ENCODE measurements around the gene DPM2. TPM values are rescaled to one million over a fixed set of nuclear protein-coding genes. Genes with fewer than 3 reads are reported as not detected.

DPM2 gene
- total and polyA plus RNA-seq, 2 of the 4 experiments (the other 2 are of a cell fraction) = 10.8 to 60.6 TPM

GRCh38 chr9:127982912-127983311 is 45.3 kb upstream of the DPM2 start:
- no TSS peak for BruUV-seq (replicated peaks)
- DNase-seq (no peak), ATAC-seq (ENCODE audit: low read depth) (no peak)
- Histone ChIP-seq H2BK20ac (ENCODE audit: low read depth, low read length) (no peak overlapping the region), H3K36me3 (ENCODE audit: control insufficient read depth, insufficient read depth, low read length) (no peaks in the 10 kb centered on the region), H2BK120ac (ENCODE audit: low read depth, low read length) (no peak overlapping the region), H3K4me3 (ENCODE audit: insufficient read depth, low read depth, low read length) (no peak overlapping the region), H4K8ac (ENCODE audit: low read depth in 2 of 2, low read length in 2 of 2) (no peak overlapping the region), H2BK5ac (ENCODE audit: low read depth, low read length, poor library complexity, severe bottlenecking) (no peak overlapping the region), H3K9ac (ENCODE audit: low read depth, low read length) (no peak overlapping the region), H3K27ac (ENCODE audit: insufficient read depth, low read length) (no peak overlapping the region), H3K4me2 (ENCODE audit: low read depth, low read length) (no peak overlapping the region), H3K14ac (replicated peaks; ENCODE audit: low read depth, low read length) (no peak overlapping the region), H3K23ac (ENCODE audit: low read depth, low read length) (no peak overlapping the region), H2BK15ac (ENCODE audit: low read depth, low read length) (no peak overlapping the region), H3K18ac (ENCODE audit: low read depth, low read length) (no peak overlapping the region), H2AFZ (replicated peaks; ENCODE audit: low read length, poor library complexity) (no peak overlapping the region), H4K91ac (ENCODE audit: insufficient read depth, low read depth, low read length) (no peak overlapping the region), H3K9me3 (ENCODE audit: control insufficient read depth, insufficient read depth, low read length) (no peaks in the 10 kb centered on the region), H4K20me1 (ENCODE audit: insufficient read depth, low read length) (peaks cover 24% of the 10 kb centered on the region), H3K79me1 (ENCODE audit: low read depth in 1 of 2, low read length in 2 of 2) (peaks cover 4 to 30% of the 10 kb centered on the region in 2 experiments), H2AK9ac (replicated peaks; ENCODE audit: low read depth, low read length, poor library complexity) (no peak overlapping the region), H3K4me1 (ENCODE audit: control insufficient read depth, insufficient read depth, low read length) (peaks cover 10% of the 10 kb centered on the region), H2AK5ac (ENCODE audit: low read depth, low read length) (no peak overlapping the region), H3K4ac (ENCODE audit: low read depth, low read length) (no peak overlapping the region), H3K27me3 (ENCODE audit: control insufficient read depth, insufficient read depth, low read length) (no peaks in the 10 kb centered on the region), H3K56ac (ENCODE audit: extremely low read depth, insufficient read depth, low read length) (no peak overlapping the region), H4K5ac (ENCODE audit: low read depth, low read length) (no peak overlapping the region), H3K9me1 (ENCODE audit: insufficient read depth, low read length) (peaks cover 8% of the 10 kb centered on the region; the same call in 1 of the 2 replicates)
- ChIA-PET POLR2A (ENCODE audit: unreplicated experiment) (no interaction called here), CTCF (no interaction called here)
- in situ Hi-C loops (cut with MboI; ENCODE audit: low sequenced_read_pairs) = no loop called here
- dilution Hi-C loops (cut with HindIII; ENCODE audit: low sequenced_read_pairs, unreplicated experiment) = no loop called here
- intact Hi-C loops (cut with micrococcal nuclease) = no loop called here
- TF ChIP-seq RAD21 (IDR thresholded peaks at IDR 0.05; ENCODE audit: low read length) (no peak), RCOR1 (IDR thresholded peaks at IDR 0.05; ENCODE audit: insufficient replicate concordance, low read length) (no peak), MXI1 (IDR thresholded peaks at IDR 0.05; ENCODE audit: borderline replicate concordance, low read depth, low read length) (no peak), MAFK (IDR thresholded peaks at IDR 0.05; ENCODE audit: low read depth, low read length) (no peak), CHD1 (IDR thresholded peaks at IDR 0.05; ENCODE audit: low read depth, low read length) (no peak), BHLHE40 (IDR thresholded peaks at IDR 0.05; ENCODE audit: low read depth, low read length) (no peak), MAZ (IDR thresholded peaks at IDR 0.05; ENCODE audit: borderline replicate concordance, low read depth, low read length) (no peak), FOS (IDR thresholded peaks at IDR 0.05; ENCODE audit: low read depth, low read length) (no peak), ELK1 (IDR thresholded peaks at IDR 0.05; ENCODE audit: borderline replicate concordance, low read depth, low read length) (no peak), CTCF (conservative IDR thresholded peaks at IDR 0.05; ENCODE audit: low read depth, low read length) (no peak)
- WGBS, 2 experiments (ENCODE audit: extremely low coverage in 2 of 2, insufficient read length in 1 of 2) = no CpG with 5 or more reads among the region's 1 CpG

Measured in IMR-90 (cell line).